Naive thymus-derived CD8-positive, alpha-beta T cell (primary cell): ENCODE data around the gene FER. TPM values are rescaled to one million over a fixed set of nuclear protein-coding genes. Genes with fewer than 3 reads are reported as not detected.

Experiments used
- ATAC-seq, 2 donors: fragments of 150-1000 bp; cut with Tn5 transposase in 1 of 2; sonication (Bioruptor Pico), chemical (Tn5 transposase) in 1 of 2; 1 replicate in 1 of 2; 2 replicates in 1 of 2; pipeline ENCODE4 v1.10.0; 2021; ENCODE audit warnings: mild to moderate bottlenecking in 2 of 2, moderate library complexity in 2 of 2
- POLR2A ChIA-PET: fragments of 350-600 bp; sonication (Branson Sonifier 250); formaldehyde crosslinking; loops from one replicate; lab custom pipeline; 2021; ENCODE audit warnings: antibody characterized with exemption; lab: Charles Lee
- DNase-seq, 10 donors: peaks; one replicate each; pipeline versions ENCODE4 v3.0.0 to v3.0.0-alpha.2; 2020 to 2022
- H3K27ac Mint-ChIP-seq, 10 donors: one replicate each; pipeline ENCODE4 v1.8.0; 2020 to 2022; ENCODE audit warnings: mild to moderate bottlenecking in 10 of 10, mixed read lengths in 10 of 10, moderate library complexity in 4 of 10, inconsistent platforms in 1 of 10
- H3K27me3 Mint-ChIP-seq, 5 donors: one replicate each; pipeline ENCODE4 v1.8.0; 2021 to 2022; ENCODE audit warnings: mixed read lengths in 5 of 5
- H3K36me3 Mint-ChIP-seq, 3 donors: one replicate each; pipeline ENCODE4 v1.8.0; 2020 to 2022; ENCODE audit warnings: mixed read lengths in 3 of 3, mild to moderate bottlenecking in 2 of 3, inconsistent platforms in 1 of 3
- H3K4me1 Mint-ChIP-seq, 4 donors: one replicate each; pipeline ENCODE4 v1.8.0; 2021 to 2022; ENCODE audit warnings: mixed read lengths in 4 of 4
- H3K4me3 Mint-ChIP-seq, 10 donors: one replicate each; pipeline ENCODE4 v1.8.0; 2020 to 2022; ENCODE audit warnings: mild to moderate bottlenecking in 10 of 10, mixed read lengths in 10 of 10, moderate library complexity in 6 of 10, inconsistent platforms in 1 of 10
- H3K9me3 Mint-ChIP-seq, 9 donors: one replicate each; pipeline ENCODE4 v1.8.0; 2020 to 2022; ENCODE audit warnings: mixed read lengths in 9 of 9, mild to moderate bottlenecking in 3 of 9, inconsistent platforms in 1 of 9, moderate library complexity in 1 of 9
- polyA plus RNA-seq, 3 donors: library from polyadenylated mRNA; unstranded; fragments of 300-500 nt; fragmentation: Illumina TruSeq; gene quantifications; one replicate each; pipeline ENCODE4 v1.2.3, GENCODE V29; 2021
- total RNA-seq, 8 experiments: library from RNA in 2 of 8; stranded (reverse) in 2 of 8; gene quantifications; one replicate each; pipeline ENCODE4 v1.2.3 and lab custom pipeline; 2021 to 2026

FER gene
- total and polyA plus RNA-seq, 5 experiments from 2014 or later: 8.8 to 15.0 (median 11.4) TPM

DNA sequence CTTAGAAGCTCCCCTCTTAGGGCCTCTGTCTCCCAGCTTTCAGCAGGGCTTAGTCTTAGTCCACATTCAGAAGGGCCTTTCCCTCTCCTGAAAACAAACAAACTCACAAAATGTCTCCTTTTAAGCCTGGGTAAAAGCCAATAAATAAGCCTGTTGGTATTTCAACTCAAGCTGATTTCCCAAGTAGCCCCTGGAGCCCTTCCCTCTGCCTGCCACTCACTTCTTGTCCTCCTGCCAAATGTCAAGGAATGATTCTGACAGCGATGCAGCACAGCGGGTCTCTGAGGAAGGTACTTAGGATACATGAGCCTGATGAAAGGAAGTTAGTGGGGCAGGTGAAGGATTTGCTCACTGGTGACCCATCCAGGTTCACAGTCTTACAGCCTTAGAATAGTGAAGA lies 451.6 kb downstream of the FER start:
- Mint-ChIP-seq H3K4me1 (no peaks in the 10 kb centered on the region), H3K27ac (no peak overlapping the region), H3K27me3 (peaks cover 0 to 15% (median 4%) of the 10 kb centered on the region in 5 donors), H3K36me3 (peaks cover 0 to 12% (median 0%) of the 10 kb centered on the region in 3 donors), H3K9me3 (peaks cover 0 to 15% (median 3%) of the 10 kb centered on the region in 9 donors), H3K4me3 (no peak overlapping the region)
- ATAC-seq: no peak
- POLR2A ChIA-PET: no interaction called here
- no peak for DNase-seq

DNA sequence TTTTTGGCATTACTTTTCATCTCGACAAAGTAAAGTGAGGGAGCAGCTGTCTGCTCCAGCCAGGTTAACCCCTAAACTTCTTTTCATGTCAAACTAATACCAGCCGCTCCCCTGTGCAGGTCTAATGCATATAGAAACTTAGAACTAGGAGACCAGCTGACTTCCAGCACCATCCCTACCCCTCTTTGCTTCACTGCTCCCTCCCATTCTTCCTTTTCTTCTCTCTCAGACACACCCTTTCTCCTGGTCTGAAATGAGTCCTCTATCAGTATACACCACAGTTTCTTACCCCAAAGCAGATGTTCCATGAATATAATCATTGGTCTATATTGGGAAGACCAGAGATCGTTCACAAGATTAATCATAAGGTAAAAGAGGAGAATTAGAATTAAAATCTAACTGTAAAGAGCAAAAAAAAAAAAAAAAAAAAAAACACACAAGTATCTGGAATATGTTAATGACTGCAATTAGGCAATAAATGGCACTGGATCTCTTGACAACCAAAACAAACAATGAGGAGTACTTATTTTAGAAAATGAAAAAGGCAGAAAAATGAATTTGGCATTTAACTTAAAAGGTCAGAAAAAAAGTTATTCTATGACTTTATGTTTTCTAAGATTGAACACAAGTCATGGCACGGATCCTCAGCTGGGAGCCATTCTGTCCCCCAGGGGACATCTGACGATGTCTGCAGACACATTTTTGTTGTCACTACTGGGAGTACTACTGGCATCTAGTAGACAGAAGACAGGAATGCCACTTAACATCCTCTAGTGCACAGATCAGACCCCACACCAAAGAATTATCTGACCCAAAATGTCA lies 452.3 kb downstream of the FER start:
- no peak overlapping the region for H3K4me3 Mint-ChIP-seq
- H3K9me3 Mint-ChIP-seq: peaks cover under 1 to 22% (median 8%) of the 10 kb centered on the region in 9 donors
- peaks cover 0 to 15% (median 4%) of the 10 kb centered on the region in 5 donors for H3K27me3 Mint-ChIP-seq
- H3K36me3 Mint-ChIP-seq: peaks cover 0 to 19% (median 3%) of the 10 kb centered on the region in 3 donors
- H3K4me1 Mint-ChIP-seq: no peaks in the 10 kb centered on the region
- no peak overlapping the region for H3K27ac Mint-ChIP-seq
- ATAC-seq (no peak), DNase-seq (no peak)
- POLR2A ChIA-PET: no interaction called here

DNA sequence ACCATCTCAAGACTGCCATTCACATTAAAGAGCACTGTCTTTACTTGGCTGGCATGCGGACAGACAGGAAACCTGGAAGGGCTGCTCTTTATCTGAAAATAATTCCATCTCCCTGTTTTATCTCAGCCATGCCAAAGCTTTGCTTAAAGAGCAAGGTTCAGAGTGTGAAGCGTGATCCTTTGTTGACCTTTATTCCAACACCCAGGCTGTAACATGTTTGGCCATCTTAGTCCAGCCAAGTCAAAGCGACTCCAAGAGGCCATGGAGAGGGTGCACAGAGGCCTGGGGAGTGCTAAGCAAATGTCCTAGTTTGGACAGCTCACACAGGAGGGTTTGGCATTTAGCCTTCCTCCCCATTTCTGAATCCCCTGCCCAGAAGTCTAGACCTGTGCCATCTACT lies 467.3 kb downstream of the FER start:
- Mint-ChIP-seq H3K27ac (no peak overlapping the region), H3K36me3 (peaks cover 0 to 44% (median 13%) of the 10 kb centered on the region in 3 donors), H3K4me3 (peak overlapping the region in 1 of 10 donors; percentile 55), H3K4me1 (no peaks in the 10 kb centered on the region), H3K27me3 (peaks cover 3 to 16% (median 10%) of the 10 kb centered on the region in 5 donors), H3K9me3 (peaks cover 14 to 73% (median 24%) of the 10 kb centered on the region in 9 donors)
- ATAC-seq: no peak
- POLR2A ChIA-PET: no interaction called here
- no peak for DNase-seq

DNA sequence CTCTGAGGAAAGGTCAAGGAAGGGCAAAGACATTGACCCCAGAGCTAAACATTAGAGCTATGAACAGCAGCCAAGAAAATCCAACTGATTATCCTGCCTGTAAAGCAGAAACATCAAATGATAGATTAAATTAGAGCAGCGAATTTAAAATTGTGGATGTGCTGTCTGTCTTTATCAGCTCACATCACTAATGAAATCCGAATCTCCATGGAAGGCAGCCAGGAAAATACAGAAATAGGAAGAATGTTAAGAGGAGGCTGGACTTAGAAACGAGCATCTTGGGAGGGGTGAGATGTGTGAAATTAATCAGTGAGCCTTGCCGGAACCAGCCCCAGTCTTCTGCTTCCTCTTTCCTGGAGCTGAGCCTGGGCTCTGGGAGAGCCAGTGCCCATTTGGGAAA lies 471.1 kb downstream of the FER start:
- H3K27ac Mint-ChIP-seq: no peak overlapping the region
- peaks cover 3 to 14% (median 6%) of the 10 kb centered on the region in 5 donors for H3K27me3 Mint-ChIP-seq
- H3K9me3 Mint-ChIP-seq: peaks cover 0 to 40% (median 5%) of the 10 kb centered on the region in 9 donors
- no peaks in the 10 kb centered on the region for H3K4me1 Mint-ChIP-seq
- ATAC-seq (no peak), DNase-seq (no peak)
- POLR2A ChIA-PET: no interaction called here
- no peak overlapping the region for H3K4me3 Mint-ChIP-seq
- peaks cover 0 to 23% (median 16%) of the 10 kb centered on the region in 3 donors for H3K36me3 Mint-ChIP-seq

DNA sequence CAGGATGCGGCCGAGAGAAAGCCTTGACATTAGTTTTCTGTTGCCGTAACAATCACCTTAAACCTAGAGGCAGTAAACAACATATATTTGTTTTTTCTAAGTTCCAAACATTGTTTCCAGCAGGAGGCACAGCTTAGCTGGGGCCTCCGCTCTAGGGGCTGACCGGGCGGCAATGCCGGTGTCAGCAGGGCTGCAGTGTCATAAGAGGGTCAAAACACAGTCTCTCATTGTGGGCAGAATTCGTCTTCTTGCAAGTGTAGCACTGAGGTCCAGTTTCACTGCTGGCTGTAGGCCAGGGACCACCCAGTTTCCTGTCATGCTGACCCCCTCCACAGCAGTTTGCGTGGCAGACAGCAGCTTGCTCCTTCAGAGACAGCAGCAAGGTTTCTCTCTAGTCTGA lies 475.8 kb downstream of the FER start:
- DNase-seq: no peak
- Mint-ChIP-seq H3K4me1 (no peaks in the 10 kb centered on the region), H3K4me3 (peak overlapping the region in 1 of 10 donors; percentile 42), H3K36me3 (peaks cover 0 to 7% (median 7%) of the 10 kb centered on the region in 3 donors), H3K9me3 (peaks cover 0 to 6% (median 0%) of the 10 kb centered on the region in 9 donors), H3K27me3 (peaks cover 3 to 9% (median 6%) of the 10 kb centered on the region in 5 donors), H3K27ac (no peak overlapping the region)
- no peak for ATAC-seq
- POLR2A ChIA-PET: no interaction called here

DNA sequence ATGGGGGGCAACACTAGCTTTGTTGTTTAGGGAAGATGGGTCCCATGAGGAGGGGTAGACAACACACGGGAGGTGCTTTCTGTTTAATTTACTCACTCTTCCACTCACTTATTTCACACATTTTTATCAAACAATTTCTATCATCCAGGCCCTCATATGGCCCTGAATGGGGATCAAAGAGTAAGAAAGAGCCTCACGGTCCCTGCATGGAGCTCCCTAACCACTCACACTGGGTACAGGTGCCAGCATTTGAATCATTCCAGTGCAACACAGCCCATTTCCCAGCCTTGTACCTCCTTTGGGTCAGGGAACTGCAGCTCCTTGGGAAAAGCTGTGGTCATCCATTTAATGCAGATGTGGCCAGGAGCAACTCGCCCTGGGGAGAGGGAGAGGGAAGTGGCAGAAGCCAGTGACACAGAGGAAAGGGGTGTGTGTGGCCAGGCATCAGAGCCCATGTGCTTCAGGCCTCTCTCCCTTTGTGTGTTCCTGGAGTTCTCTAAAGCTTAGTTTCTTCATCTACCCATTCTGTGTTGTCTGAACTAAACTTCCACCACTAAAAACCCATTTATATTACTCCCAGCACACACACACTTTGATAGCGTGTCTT lies 476.7 kb downstream of the FER start:
- Mint-ChIP-seq H3K36me3 (peaks cover 0 to 2% (median 0%) of the 10 kb centered on the region in 3 donors), H3K27ac (no peak overlapping the region), H3K9me3 (no peaks in the 10 kb centered on the region), H3K4me3 (no peak overlapping the region), H3K4me1 (no peaks in the 10 kb centered on the region), H3K27me3 (peaks cover 0 to 4% (median under 1%) of the 10 kb centered on the region in 5 donors)
- no peak for DNase-seq
- POLR2A ChIA-PET: no interaction called here
- no peak for ATAC-seq

DNA sequence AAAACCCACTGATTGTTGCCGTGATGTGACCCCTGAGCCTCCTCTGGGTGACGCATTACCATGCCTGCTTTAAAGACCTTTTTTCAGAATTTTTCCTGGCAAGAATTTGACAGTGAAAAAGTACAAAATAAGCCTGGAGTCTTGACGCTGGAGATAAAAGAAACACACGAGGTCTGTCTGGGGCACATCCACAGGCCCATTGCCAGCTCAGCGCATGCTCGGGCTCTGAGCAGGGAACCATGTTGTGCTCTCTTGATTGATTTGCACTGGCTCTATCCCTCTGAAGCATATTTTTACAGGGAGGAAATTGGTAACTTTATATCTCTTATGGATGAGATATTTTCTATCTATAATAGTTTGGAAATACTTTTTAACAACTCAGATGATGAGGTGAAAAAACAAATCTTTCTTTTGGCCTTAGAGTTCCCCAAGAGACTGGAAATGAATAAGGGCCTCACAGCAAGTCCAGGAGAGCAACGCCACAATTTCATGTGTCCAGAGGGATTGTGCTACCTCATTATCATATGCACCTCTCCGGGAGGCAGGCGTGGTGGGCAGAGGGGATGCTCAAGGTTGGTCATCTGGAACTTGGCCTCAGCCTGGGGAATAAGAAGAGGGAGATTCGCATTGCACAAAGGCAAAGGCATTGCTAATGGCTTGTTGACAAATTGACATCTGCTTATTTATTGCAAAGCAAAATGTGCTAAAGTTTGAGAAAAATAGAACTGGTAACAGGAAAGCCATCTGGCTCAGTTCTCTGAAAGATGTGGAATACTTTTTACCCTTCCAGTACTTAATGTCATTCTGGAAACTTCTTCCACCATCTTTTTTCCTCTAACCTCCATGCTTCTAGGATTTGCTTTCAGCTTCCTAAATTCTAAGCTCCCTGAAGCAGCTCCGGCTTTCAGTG lies 478.3 kb downstream of the FER start:
- Mint-ChIP-seq H3K4me1 (no peaks in the 10 kb centered on the region), H3K27ac (no peak overlapping the region), H3K36me3 (peaks cover 0 to 2% (median 0%) of the 10 kb centered on the region in 3 donors), H3K4me3 (no peak overlapping the region), H3K9me3 (no peaks in the 10 kb centered on the region), H3K27me3 (peaks cover 2 to 5% (median 3%) of the 10 kb centered on the region in 5 donors)
- ATAC-seq (no peak), DNase-seq (no peak)
- POLR2A ChIA-PET: no interaction called here

DNA sequence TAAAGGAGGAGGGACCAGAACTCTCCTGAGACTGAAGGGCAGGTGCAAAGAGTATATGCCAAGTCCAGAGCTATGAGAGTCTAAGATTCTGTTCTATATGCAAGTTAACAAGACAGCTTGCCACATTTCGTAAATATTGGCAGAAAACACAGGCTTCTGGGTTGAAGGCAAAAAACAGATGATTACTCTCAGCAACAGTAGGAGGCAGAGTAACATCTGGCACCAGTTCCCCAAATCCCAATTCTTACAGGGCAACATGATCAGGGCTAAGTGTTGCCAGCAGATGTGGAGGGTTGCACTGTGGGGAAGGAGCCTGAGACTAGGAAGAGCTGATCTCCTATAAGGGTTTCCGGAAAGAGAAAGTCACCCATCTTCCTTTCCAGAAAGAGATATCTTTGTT lies 482.7 kb downstream of the FER start:
- DNase-seq: no peak
- H3K36me3 Mint-ChIP-seq: peaks cover 0 to 5% (median 0%) of the 10 kb centered on the region in 3 donors
- no peak for ATAC-seq
- H3K4me3 Mint-ChIP-seq: no peak overlapping the region
- no peak overlapping the region for H3K27ac Mint-ChIP-seq
- H3K4me1 Mint-ChIP-seq: no peaks in the 10 kb centered on the region
- peaks cover 2 to 11% (median 6%) of the 10 kb centered on the region in 5 donors for H3K27me3 Mint-ChIP-seq
- H3K9me3 Mint-ChIP-seq: peaks cover 0 to 9% (median 5%) of the 10 kb centered on the region in 9 donors
- POLR2A ChIA-PET: no interaction called here

DNA sequence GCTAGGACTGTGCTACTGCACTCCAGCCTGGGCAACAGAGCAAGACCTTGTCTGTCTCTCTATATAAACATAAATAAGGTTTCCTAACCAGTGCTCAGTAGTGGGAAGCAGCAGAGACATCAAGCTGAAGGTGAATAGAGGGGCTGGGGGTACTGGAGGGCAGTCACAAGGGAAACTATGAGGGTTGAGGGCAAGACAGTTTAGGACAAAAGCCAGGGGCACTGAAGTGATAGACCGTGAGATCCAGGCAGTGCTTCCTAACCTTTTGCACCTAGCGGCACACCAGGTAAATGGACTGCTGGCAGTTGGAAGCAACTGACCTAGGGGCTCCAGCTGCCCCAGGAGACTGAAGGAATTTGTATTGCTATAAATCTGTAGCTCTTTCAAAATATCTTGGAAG lies 483.6 kb downstream of the FER start:
- ATAC-seq (no peak), DNase-seq (no peak)
- H3K4me3 Mint-ChIP-seq: no peak overlapping the region
- POLR2A ChIA-PET: no interaction called here
- H3K36me3 Mint-ChIP-seq: peaks cover 0 to 9% (median 0%) of the 10 kb centered on the region in 3 donors
- no peak overlapping the region for H3K27ac Mint-ChIP-seq
- H3K9me3 Mint-ChIP-seq: peaks cover 4 to 17% (median 12%) of the 10 kb centered on the region in 9 donors
- H3K4me1 Mint-ChIP-seq: no peaks in the 10 kb centered on the region
- H3K27me3 Mint-ChIP-seq: peaks cover 0 to 13% (median 6%) of the 10 kb centered on the region in 5 donors

DNA sequence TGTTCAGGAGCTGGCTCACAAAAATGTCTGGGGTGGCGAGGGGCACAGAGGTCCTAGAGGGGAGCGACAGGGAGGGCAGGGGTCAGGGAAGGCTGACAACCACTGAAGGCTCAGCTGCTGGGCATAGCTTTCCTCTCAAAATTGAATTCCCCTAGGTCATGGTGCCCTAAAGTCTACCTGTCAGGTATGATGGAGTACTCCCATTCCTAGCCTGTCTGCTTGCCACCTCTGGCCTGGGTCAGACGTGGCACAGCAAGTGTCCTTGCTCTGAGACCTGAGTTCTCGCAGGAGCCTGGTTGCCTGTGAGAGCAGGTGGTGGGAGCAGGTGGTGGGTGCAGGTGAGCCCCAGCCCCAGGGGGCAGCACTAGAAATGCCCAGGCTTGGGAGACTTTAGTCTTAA lies 486.7 kb downstream of the FER start:
- Mint-ChIP-seq H3K4me3 (no peak overlapping the region), H3K9me3 (peaks cover 4 to 22% (median 14%) of the 10 kb centered on the region in 9 donors), H3K4me1 (no peaks in the 10 kb centered on the region), H3K36me3 (peaks cover 0 to 11% (median 3%) of the 10 kb centered on the region in 3 donors), H3K27me3 (peaks cover 0 to 20% (median 6%) of the 10 kb centered on the region in 5 donors), H3K27ac (no peak overlapping the region)
- ATAC-seq: no peak
- POLR2A ChIA-PET: no interaction called here
- DNase-seq: no peak

DNA sequence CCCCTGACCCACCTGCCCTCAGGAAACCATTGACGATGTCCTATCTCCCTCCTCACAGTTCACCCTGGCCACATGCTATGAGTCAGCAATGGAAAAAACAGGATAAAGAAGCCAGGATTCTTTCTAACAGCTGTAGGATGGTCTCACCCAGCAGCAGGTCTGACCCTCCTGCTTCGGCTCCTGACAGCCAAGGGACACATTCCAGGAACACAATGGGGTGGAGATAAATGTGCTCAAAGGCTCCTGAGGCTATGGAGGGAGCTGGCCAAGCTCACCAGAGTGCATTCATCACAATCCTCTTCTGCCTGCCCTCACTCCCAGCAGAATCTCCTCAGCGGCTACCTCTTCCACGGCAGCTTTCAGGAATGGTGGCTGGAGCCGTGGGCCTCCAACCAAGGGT lies 491.8 kb downstream of the FER start:
- H3K9me3 Mint-ChIP-seq: peaks cover 4 to 22% (median 14%) of the 10 kb centered on the region in 9 donors
- peaks cover 0 to 11% (median 6%) of the 10 kb centered on the region in 3 donors for H3K36me3 Mint-ChIP-seq
- H3K4me3 Mint-ChIP-seq: no peak overlapping the region
- ATAC-seq: no peak
- peaks cover 0 to 13% (median 4%) of the 10 kb centered on the region in 5 donors for H3K27me3 Mint-ChIP-seq
- DNase-seq: no peak
- H3K27ac Mint-ChIP-seq: no peak overlapping the region
- POLR2A ChIA-PET: no interaction called here
- H3K4me1 Mint-ChIP-seq: peaks cover 0 to 6% (median 2%) of the 10 kb centered on the region in 4 donors

DNA sequence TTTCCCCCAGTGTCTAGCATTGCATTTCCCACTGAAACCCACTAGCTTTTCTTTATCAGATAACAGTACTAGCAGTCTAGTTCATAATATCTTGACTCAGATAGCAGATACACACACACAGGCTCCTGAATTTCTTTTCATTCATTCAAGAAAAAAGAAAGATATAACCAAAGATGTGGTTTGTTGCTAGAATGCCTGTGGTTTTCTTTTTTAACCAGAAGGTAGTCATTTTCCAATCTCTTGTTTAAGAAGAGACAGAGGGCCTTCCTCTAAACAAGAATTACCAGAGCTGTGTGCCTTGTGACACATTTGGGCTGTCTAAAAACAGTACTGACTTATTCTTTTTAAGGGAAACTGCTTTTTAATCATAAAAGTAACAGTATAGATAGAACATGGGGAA lies 494.8 kb downstream of the FER start:
- no peak for ATAC-seq
- peaks cover 5 to 22% (median 20%) of the 10 kb centered on the region in 3 donors for H3K36me3 Mint-ChIP-seq
- peaks cover 2 to 18% (median 4%) of the 10 kb centered on the region in 5 donors for H3K27me3 Mint-ChIP-seq
- no peak overlapping the region for H3K4me3 Mint-ChIP-seq
- POLR2A ChIA-PET: no interaction called here
- no peak for DNase-seq
- peaks cover 5 to 26% (median 15%) of the 10 kb centered on the region in 9 donors for H3K9me3 Mint-ChIP-seq
- H3K4me1 Mint-ChIP-seq: peaks cover 0 to 6% (median 2%) of the 10 kb centered on the region in 4 donors
- no peak overlapping the region for H3K27ac Mint-ChIP-seq
